Bronchial epithelial cell (primary cell): ENCODE results near the gene ITPK1. TPM values are rescaled to one million over a fixed set of nuclear protein-coding genes. Genes with fewer than 3 reads are reported as not detected.
"Not testable (repeated sequence)": the region's sequence is repeated elsewhere in the genome, so short reads cannot be mapped to it uniquely, and the experiment has no call there.

Source experiments
- DNase-seq: peaks from one replicate; pipeline ENCODE4 v3.0.0-alpha.2; 2010; ENCODE audit warnings: low read depth
- FAIRE-seq: peaks from 2 replicates; lab custom pipeline; 2011; peaks lifted over from hg19 to GRCh38; lab: Jason Lieb, UNC
- H3K27me3 ChIP-seq: 2 replicates; pipeline ENCODE4 v1.5.1; 2011; ENCODE audit warnings: low read length; ENCODE audit not compliant: control insufficient read depth, insufficient read depth
- H3K36me3 ChIP-seq: 2 replicates; pipeline ENCODE4 v1.5.1; 2011; ENCODE audit warnings: low read length; ENCODE audit not compliant: control insufficient read depth, insufficient read depth
- H3K4me3 ChIP-seq: 2 replicates; pipeline ENCODE4 v1.5.1; 2011; ENCODE audit warnings: mild to moderate bottlenecking, low read depth, low read length, control low read depth
- CTCF ChIP-seq: IDR thresholded peaks from 2 replicates; pipeline ENCODE4 v1.5.1; 2011; ENCODE audit warnings: mild to moderate bottlenecking, moderate library complexity, low read length, control low read depth, inconsistent platforms; ENCODE audit not compliant: insufficient read depth, severe bottlenecking
- total RNA-seq: library from RNA; depleted of rRNA; stranded (reverse); fragments of >200 nt; gene quantifications from 2 replicates; pipeline ENCODE4 v1.2.1, GENCODE V29; 2014

ITPK1 gene
- total RNA-seq, 1 donor from 2014 or later: 39.8 TPM

GRCh38 chr14:93133464-93133863, 17.7 kb upstream of the ITPK1 start:
- TF ChIP-seq CTCF: no peak
- Histone ChIP-seq H3K27me3 (peaks cover 2% of the 10 kb centered on the region), H3K4me3 (no peak overlapping the region), H3K36me3 (no peaks in the 10 kb centered on the region)
- FAIRE-seq (no peak), DNase-seq (peak; percentile 80)

- H3K4me3 ChIP-seq: no peak overlapping the region
- no peaks in the 10 kb centered on the region for H3K36me3 ChIP-seq
- DNase-seq: no peak
- no peak for FAIRE-seq
- peaks cover 2% of the 10 kb centered on the region for H3K27me3 ChIP-seq
- peak; percentile 45 for TF ChIP-seq CTCF
Measured at GRCh38 chr14:93132472-93133065, 16.8 kb upstream of the ITPK1 start.

DNA sequence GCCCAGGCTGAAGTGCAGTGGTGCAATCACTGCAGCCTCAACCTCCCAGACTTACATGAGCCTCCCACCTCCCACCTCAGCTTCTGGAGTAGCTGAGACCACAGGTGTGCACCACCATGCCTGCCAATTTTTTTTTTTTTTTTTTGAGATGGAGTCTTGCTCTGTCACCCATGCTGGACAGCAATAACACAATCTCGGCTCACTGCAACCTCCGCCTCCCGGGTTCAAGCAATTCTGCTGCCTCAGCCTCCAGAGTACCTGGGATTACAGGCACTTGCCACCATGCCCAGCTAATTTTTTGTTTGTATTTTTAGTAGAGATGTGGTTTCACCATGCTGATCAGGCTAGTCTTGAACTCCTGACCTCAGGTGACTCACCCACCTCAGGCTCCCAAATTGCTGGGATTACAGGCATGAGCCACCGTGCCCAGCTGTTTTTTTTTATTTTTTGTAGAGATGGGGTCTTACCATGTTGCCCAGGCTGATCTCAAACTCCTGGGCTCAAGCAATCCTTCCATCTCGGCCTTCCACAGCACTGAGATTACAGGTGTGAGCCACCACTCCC, 15.6 kb upstream of the ITPK1 start:
- not testable (repeated sequence) for H3K27me3 ChIP-seq, FAIRE-seq, H3K4me3 ChIP-seq, H3K36me3 ChIP-seq, DNase-seq

DNA sequence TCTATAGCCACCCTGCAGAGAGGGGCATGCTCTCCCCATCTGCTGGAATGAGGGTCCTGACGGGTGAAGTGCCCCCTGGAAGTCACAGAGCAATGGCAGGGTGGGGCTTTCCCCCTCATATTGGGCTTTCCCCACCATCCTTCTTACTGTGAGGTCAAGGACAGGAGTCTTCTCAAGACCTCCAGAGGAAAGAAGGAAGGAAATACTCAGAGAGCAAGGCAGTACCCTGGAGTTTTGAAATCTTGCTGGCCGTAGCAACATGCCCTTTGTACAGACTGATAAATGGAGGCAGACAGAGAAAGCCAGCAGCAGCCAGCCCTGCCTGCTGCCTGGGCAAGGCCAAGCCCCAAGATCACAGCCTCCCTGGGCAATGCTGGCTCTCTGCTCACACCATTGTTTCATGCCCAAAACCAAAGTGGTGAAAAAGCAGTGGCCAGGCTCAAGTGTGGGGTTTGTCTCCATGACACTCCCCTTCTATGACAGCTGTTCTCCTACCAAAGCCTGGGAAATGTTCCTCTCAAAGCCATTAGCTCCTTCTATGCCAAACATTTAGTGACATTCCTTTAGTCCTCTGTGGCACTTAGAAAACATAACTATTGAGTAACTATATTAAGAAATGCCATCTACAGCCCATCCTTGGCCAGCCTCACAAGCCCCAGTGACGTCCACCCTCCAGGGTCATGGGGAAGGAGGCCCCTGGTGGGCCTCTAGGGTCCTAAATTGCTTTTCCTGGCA, 13.2 kb upstream of the ITPK1 start:
- H3K27me3 ChIP-seq: peaks cover 2% of the 10 kb centered on the region
- H3K4me3 ChIP-seq: no peak overlapping the region
- DNase-seq: no peak
- TF ChIP-seq CTCF: no peak
- FAIRE-seq: no peak
- H3K36me3 ChIP-seq: no peaks in the 10 kb centered on the region

GRCh38 chr14:93126111-93126510, 10.4 kb upstream of the ITPK1 start:
- no peak for TF ChIP-seq CTCF
- peaks cover 2% of the 10 kb centered on the region for H3K27me3 ChIP-seq
- DNase-seq: no peak
- no peaks in the 10 kb centered on the region for H3K36me3 ChIP-seq
- FAIRE-seq: no peak
- no peak overlapping the region for H3K4me3 ChIP-seq

GRCh38 chr14:93122826-93123225, 7.1 kb upstream of the ITPK1 start:
- no peak for DNase-seq
- no peaks in the 10 kb centered on the region for H3K27me3 ChIP-seq
- H3K36me3 ChIP-seq: no peaks in the 10 kb centered on the region
- TF ChIP-seq CTCF: no peak
- no peak overlapping the region for H3K4me3 ChIP-seq
- no peak for FAIRE-seq
